Measurements from ENCODE around the gene CTSA.
"Not testable (repeated sequence)": the region's sequence is repeated elsewhere in the genome, so short reads cannot be mapped to it uniquely, and the experiment has no call there.

The CTSA gene

DNA sequence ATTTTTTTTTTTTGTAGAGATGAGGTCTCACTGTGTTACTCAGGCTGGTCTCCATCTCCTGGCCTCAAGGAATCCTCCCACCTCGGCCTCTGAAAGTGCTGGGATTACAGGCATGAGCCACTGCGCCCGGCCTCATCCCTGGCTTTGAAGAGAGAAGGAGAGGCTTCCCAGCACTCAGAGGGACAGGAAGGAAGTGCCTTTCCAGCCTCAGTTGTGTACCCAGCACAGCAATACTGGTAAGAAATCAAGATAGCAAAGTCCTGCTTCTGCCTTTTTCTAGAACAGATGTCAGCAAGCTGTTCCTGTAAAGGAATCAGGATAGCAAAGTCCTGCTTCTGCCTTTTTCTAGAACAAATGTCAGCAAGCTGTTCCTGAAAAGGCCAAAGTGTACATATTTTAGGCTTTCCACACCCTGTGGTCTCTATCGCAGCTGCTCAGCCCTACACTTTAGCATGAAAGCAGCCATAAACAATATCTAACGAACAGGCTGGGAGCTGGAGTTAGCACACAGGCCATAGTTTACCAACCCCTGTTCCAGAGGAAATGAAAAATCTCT lies 27.1 kb downstream of the CTSA start:
- no peak for DNase-seq (ENCODE audit: low read depth in 2 of 2)

DNA sequence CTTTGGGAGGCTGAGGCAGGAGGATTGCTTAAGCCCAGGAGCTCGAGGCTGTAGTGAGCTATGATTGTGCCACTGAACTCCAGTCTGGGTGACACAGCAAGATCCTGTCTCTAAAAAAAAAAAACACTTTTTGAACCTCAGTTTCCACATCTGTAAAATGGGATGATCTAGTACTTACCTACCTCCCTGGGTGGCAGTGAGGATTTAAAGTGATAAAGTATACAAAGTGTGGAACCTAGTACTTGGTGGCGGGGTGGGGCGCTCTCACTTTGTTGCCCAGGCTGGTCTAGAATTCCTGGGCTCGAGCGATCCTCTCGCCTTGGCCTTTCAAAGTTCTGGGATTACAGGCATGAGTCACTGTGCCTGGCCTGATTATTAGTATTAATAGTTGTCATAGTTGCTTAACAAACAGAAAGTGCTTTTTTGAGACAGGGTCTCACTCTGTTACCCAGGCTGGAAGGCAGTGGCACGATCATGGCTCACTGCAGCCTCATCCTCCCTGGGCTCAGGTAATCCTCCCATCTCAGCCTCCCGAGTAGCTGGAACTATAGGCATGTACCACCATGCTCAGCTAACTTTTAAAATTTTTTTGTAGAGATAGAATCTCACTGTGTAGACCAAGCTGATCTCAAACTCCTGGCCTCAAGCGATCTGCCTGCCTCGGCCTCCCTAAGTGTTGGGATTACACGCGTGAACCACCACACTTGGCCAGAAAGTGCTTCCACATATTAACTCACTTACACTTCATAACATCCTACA lies 27.8 kb downstream of the CTSA start:
- DNase-seq (ENCODE audit: low read depth in 2 of 2) = no peak

DNA sequence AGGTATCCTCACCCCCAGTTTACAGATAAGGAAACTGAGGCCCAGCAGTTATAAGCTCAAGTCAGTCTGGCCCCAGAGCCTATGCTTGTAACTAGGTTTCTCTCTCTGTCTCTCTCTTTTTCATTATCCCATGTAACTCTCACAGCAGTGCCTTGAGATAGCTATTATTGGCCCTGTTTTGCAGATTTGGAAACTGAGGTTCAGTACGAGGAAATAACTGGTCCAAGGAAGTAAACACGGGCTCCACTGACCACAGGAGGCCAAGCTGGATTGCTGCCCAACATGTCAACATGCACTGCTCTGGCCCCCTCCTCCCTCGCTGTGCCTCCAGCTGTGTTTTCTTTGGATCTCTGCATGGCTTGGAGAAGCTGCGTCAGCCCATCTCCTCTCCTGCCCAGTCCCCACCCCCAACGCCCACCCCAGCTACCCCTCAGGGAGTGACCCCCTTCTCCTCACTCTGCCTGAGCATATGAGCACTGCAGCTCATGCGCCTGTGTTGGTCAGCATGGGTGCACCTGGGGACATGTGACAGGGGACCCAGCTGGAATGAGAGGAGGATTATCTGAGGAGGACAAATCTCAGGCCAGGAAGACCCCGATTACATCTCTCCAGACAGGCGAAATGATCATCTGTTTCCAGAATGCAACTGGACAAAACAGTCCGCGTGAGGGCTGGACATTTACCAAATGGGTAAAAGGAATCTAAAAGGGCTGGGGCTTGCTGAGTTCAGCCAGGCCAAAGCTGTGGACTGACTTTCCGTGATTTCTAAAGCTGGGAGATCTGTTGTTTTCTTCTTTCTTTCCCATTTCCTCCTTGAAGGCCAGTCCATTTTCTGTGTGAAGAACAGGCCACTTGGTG lies 28.6 kb downstream of the CTSA start:
- DNase-seq (ENCODE audit: low read depth in 2 of 2) = no peak

DNA sequence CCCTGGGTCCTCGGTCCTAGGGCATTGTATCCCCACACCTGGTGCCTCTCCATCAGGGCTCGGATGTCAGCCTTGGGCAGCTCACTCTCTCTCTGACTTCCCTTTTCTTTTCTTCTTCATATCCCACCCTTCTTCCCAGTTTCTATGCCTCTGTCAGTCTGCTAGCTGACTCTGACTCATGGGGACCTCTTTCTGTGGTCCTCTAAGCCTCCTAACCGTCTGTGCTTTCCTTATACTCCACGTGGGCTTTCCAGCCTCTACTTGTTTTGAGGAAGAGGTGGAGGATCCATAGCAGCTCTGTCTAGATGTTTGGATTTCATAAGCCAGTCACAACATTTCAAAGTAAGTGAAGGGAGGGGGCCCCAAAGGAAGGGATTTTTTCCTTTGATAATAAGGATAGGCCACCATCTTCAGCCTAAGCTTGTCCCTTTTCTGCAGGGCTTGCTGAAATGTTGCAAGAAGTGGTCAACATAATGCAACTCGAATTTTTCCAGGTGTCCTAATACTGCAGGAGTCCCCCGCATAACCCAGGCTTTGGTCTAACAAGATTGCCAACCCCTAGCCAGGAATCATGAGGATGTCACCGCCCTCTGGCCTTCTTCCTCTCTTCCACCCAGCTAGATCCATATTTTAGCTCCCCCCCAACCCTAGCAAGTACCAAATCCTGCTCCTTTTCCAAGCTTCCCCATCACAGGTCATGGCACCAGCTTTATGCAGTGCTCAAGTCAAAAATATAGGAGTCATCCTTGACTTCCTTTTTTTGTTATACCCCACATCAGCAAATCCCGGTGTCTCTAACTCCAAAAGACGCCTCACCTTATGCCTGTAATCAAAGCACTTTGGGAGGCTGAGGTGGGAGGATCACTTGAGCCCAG lies 29.6 kb downstream of the CTSA start:
- DNase-seq (ENCODE audit: low read depth in 2 of 2) = no peak

DNA sequence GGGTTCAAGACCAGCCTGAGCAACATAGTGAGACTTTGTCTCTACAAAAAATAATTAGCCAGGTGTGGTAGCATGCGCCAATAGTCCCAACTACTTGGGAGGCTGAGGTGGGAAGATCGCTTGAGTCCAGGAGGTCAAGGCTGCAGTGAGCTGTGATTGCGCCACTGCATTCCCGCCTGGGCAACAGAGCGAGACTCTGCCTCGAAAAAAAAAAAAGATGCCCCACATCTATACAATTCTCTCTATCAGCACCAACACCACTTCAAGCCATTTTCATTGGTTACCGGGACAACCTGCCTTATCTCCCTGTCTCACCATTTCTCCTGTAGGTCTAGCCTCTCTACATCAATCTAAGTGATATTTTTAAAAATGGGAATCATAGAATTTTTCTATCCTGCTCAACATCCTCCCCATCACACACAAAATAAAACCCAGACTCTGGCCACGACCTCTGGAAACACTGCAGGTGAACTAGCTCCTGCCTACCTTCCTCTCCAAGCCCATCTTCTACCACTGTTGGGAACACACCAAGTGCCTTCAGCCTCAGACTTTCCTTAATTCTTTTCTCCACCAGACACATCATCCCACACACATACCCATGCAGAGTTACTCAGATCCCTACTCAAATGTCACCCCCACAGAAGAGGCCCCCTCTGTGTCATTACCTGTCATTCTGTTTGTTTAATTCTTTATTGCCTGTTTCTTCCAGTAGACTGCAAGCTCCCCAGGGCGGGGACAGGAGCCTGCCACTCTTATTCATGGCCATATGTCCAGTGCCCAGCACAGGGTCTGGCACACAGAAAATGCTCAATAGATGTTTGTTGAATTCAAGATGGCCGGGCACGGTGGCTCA lies 30.4 kb downstream of the CTSA start:
- no peak for DNase-seq (ENCODE audit: low read depth in 2 of 2)

DNA sequence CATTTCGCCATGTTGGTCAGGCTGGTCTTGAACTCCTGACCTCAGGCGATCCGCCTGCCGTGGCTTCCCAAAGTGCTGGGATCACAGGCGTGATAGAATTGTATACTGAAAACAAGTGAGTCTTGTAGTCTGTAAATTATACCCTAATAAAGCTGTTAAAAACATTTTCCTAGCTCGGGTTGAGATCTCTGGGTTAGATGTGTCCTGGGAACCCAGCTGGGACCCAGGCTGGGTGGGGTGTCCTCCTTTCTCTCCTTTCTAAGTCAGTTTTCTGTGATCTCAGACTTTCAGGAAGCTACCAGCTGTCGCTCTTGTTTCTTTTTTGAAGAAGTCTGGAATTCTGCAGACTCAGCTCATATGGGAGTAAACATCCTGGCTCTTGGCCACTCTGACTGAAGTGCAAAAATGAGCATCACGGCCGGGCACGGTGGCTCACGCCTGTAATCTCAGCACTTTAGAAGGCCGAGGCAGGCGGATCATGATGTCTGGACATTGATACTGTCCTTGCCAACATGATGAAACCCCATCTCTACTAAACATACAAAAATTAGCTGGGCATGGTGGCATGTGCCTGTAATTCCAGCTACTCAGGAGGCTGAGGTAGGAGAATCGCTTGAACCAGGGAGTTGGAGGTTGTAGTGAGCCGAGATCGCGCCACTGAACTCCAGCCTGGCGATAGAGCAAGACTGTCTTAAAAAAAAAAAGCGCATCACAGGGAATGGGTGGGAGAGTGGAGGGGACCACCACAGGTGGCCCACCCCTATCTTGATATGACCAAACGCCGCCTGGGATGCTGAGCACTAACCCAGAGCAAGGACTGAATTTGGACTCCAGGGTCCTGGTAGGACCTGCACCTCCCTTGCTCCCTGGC lies 33.5 kb downstream of the CTSA start:
- no peak for DNase-seq (ENCODE audit: low read depth in 2 of 2)

DNA sequence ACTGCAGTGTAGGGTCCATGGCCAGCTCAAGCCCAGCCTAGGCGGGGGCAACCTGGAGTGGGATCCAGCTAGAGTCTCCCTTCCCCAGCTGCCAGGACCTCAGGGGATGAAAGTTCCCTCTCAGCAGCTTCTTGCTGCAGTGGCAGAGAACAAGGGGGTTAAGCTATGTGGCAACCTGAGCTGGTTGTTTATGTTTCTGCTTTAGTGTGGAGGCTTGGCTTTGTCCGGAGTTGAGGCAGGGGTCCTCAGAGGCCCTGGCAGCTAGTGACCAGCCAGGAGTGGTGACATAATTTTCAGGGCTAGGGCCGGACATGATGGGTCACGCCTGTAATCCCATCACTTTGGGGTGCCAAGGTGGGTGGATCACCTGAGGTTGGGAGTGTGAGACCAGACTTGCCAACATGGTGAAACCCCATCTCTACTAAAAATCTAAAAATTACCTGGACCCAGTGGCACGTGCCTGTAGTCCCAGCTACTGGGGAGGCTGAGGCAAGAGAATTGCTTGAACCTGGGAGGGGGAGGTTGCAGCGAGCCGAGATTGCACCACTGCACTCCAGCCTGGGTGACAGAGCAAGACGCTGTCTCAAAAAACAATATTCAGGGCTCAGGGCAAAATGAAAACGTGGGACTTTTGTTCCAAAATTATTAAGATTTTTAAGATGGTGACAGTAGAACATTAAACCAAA lies 34.8 kb downstream of the CTSA start:
- DNase-seq (ENCODE audit: low read depth in 2 of 2) = no peak

DNA sequence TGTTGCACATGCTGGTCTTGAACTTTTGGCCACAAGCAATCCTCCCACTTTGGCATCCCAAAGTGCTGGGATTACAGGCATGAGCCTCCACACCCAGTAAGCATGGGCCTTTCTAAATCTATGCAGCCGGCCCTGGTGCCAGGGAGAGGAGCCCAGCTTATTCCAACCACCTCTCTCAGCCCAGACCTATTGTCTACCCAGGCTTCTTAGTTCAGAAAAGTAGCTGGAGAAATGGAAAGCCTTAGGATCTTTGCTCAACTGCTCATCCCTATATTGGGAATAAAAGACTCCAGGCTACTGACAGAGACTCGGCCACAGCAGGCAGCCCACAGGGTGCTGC lies 35.6 kb downstream of the CTSA start:
- no peak for DNase-seq (ENCODE audit: low read depth in 2 of 2)

DNA sequence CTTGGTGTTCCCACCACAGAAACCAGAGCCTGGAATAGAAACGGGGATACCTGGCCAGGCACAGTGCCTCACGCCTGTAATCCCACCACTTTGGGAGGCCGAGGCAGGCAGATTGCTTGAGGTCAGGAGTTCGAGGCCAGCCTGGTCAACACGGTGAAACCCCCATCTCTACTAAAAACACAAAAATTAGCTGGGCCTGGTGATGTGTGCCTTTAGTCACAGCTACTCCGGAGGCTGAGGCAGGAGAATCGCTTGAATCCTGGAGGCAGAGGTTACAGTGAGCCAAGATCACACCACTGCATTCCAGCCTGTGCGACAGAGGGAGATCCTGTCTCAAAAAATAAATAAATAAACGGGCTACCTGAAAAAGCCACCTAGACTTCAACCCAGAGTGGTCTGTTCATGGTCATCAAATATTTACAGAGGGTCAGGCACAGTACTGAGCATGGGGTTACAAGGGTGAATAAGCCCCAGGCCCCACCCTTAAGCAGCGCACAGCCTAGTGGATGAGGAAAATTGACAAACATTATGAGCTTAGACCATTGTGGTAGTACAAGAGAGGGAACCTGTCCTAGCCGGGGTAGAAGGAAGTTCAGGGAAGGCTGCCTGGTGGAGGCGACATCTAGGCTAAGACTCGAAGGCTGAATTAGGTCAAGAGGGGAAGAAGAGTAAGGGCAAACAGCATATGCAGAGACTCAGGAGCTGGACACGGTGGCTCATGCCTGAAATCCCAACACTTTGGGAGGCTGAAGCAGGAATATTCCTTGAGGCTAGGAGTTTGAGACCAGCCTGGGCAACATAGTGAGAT lies 36.1 kb downstream of the CTSA start:
- no peak for DNase-seq (ENCODE audit: low read depth in 2 of 2)

DNA sequence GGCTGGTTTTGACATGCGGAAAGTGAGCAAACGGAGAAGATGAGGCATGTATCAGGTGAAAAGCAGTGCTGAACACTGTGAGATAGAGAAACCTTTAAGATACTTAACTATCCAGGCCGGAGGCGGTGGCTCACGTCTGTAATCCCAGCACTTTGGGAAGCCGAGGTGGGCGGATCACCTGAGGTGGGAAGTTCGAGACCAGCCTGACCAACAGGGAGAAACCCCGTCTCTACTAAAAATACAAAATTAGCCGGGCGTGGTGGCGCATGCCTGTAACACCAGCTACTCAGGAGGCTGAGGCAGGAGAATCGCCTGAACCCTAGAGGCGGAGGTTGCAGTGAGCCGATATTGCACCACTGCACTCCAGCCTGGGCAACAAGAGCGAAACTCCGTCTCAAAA lies 40.5 kb downstream of the CTSA start:
- DNase-seq (ENCODE audit: low read depth in 2 of 2) = not testable (repeated sequence)

DNA sequence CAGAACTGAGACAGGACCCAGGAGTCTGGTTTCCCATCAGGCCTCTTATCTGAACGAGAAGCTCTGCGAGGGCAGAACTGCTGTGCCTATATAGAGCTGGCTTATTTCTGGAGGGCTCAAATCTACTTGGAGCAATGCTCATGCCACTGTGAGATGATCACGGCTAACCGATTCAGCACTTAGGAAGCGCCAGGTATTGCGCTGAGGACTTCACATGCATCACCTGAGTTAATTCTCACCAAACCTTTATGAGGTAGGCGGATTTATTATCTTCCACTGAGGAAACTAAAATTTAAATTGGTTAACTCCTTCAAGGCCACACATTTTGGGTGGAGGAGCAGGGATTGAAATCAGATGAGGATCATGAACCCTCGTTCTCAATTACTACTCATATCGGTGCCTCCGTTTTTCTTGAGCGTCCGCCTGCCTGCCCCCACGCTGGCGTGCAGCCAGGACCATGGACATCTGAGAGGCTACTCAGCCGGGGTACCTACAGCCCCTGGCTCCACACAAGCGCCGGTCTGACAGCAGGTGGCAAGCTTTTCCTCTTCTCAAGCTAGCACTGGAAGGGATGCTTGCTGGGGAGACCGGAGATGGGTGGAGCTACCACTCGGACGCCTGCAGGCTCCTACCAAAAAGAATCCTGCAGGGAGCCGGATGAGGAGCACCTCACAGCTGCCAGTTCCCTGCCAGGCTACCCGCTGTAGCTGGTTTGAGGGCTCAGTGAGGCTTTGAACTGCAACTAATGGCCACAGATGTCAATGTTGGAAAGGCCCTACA lies 42.3 kb downstream of the CTSA start:
- DNase-seq (ENCODE audit: low read depth in 2 of 2) = peak; percentile 38 to 53

DNA sequence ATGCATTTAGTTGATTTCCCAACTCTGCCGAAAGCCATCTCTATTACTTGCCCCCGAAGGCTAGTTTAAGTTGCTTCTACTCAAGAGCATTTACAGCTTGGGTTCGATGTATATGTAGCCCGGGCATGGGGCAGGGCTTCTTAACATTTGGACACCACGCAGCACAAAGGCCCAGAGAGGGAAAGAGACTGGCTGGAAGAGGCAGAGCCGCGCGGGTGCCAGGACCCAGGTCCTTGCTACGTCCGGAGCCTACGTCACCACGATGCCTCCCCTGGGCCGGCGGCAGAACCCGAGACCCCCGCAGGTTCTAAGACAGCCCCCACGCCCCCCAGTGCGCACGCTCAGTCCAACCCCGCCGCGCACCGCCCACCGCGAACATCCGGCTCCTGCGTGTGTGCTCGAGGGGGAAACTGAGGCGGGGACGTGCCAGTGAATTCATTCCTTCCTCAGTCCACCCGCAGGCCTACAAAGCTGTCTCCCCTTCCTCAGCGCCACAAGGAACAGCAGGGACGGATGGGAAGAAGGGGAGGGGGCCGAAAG lies 43.0 kb downstream of the CTSA start:
- peak; percentile 22 to 40 for DNase-seq (ENCODE audit: low read depth in 2 of 2)

DNA sequence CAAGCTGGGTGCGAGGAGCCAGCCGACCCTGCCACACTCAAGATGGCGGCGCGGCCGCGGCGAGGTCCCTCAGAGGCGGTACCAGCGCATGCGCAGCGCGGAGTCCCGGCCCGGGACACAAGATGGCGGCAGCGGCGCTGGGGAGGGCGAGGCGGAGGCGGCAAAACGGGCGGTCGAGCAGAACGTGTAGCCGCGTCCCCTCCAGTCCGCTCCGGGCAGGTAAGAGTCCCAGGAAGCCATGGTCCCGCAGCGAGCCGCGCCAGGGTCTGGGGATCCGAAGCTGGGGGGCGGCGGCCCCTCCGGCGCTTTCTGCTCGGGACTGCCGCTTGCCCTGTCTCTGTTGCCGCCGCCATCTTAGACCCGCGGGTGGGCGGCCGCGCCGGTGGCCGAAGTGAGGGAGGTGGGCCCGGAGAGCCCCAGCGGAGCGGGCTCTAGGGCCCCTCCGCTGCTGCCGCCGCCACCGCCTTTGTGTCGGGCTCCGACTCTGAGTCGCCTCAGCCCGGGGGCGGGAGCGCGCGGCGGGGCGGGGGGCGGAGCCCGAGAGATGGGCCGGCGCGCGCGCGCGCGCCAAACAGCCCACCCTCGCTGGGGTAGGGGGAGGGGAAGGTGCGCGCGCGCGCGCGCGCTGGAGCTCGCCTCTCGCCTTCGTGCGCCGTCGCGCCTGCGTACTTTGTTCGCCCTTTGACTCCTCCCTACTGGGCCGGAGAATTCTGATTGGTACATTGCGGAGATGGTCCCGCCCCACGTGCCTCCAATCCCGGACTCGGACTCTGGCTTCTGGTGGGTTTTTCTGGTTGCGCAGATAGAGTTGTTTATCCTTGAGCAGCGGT lies 43.7 kb downstream of the CTSA start, which contains the start of gene PCIF1:
PCIF1 (plus strand) TSS at position 98 of the 830 bp plus-strand sequence. CDS start 4,317 bp downstream, outside the sequence.
- peak; percentile 96 for DNase-seq (ENCODE audit: low read depth in 2 of 2)

DNA sequence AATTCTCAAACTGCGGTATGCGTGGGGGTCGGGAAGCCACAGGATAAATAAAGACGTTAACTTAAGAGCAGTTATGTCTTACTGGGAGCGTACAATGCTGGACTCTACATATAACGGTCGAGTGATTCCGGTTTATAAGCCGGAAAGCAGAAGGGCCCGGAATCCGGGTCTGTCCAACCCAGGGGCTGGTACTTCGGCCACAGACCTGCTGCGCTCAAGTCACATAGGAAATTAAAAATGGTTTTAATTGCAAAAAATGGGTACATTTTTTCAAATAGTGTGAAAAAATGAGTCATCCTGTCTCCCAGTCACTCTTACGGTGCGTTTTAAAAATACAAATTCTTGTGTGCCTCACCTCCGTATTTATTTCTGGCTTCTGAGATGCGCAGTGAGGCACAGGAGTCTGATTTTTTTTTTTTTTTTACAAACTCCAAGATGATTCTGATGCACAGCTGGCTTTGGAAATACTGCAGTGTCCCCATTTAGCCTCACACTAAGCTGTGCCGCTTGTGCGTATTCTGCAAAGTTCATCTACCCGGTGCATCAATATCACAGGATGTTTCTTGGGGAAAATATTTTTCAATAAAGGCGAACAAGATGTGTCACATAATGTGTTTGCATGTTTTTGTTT lies 44.4 kb downstream of the CTSA start:
- DNase-seq (ENCODE audit: low read depth in 2 of 2) = no peak

DNA sequence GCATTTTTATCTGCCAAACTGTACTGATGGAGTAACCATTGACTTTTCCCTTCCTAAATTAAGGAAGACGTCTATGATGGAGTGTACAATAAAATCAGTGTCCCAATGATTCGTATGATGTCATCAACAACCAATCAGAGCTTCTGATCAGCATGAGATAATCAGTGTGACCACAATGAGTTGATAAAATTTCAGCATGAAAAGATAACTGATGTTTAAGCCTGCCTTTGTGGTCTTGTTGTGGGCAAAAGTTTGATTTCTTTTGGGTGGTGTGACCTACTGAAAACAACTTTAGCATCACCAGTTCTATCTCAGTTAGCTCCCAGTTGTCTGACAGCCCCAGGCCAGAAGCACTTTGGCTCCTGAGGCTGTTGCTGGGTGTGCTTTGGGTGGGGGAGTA lies 46.6 kb downstream of the CTSA start:
- no peak for DNase-seq (ENCODE audit: low read depth in 2 of 2)

Data from stimulated activated CD4-positive, alpha-beta T cell treated with anti-CD3 and anti-CD28 coated beads, Interleukin-4, amount 100 ng/mL, for 48 hours (primary cell).